ENCODE data around the gene SYNDIG1.

DNA sequence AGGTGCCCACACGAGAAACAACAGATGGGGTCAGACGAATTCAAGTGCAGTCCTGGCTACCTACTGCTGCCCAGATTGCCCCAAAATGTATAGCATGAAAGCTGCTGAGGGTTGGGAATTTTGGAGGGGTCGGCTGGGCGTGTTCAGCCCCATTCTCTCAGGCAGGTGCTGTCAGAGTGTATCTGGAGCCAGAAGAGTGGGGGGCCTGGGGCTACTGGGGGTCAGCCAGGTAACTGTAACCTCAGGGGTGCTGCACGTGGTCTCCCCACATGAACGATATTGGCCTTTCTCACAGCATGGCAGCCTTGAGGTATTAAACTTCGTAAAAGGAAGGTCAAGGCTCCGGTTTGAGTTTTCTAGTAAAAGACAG lies 14.6 kb downstream of the SYNDIG1 start:
- TF ChIP-seq EP300 (IDR thresholded peaks at IDR 0.05) (no peak), NPAS2 (CRISPR knock-in tag; IDR thresholded peaks at IDR 0.05; ENCODE audit: borderline replicate concordance) (no peak), FOSL2 (IDR thresholded peaks at IDR 0.05) (no peak), FOSL2 (CRISPR knock-in tag; IDR thresholded peaks at IDR 0.05) (no peak), POLR2A (IDR thresholded peaks at IDR 0.05; ENCODE audit: low read length) (no peak), CEBPB (IDR thresholded peaks at IDR 0.05) (no peak), RFX5 (IDR thresholded peaks at IDR 0.05) (no peak), POLR2AphosphoS2 (conservative IDR thresholded peaks at IDR 0.05; ENCODE audit: low read length) (no peak)
- TF ChIP-seq, protein P1, sequence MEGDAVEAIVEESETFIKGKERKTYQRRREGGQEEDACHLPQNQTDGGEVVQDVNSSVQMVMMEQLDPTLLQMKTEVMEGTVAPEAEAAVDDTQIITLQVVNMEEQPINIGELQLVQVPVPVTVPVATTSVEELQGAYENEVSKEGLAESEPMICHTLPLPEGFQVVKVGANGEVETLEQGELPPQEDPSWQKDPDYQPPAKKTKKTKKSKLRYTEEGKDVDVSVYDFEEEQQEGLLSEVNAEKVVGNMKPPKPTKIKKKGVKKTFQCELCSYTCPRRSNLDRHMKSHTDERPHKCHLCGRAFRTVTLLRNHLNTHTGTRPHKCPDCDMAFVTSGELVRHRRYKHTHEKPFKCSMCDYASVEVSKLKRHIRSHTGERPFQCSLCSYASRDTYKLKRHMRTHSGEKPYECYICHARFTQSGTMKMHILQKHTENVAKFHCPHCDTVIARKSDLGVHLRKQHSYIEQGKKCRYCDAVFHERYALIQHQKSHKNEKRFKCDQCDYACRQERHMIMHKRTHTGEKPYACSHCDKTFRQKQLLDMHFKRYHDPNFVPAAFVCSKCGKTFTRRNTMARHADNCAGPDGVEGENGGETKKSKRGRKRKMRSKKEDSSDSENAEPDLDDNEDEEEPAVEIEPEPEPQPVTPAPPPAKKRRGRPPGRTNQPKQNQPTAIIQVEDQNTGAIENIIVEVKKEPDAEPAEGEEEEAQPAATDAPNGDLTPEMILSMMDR (IDR thresholded peaks at IDR 0.05), result no peak
- TF ChIP-seq, protein P2, sequence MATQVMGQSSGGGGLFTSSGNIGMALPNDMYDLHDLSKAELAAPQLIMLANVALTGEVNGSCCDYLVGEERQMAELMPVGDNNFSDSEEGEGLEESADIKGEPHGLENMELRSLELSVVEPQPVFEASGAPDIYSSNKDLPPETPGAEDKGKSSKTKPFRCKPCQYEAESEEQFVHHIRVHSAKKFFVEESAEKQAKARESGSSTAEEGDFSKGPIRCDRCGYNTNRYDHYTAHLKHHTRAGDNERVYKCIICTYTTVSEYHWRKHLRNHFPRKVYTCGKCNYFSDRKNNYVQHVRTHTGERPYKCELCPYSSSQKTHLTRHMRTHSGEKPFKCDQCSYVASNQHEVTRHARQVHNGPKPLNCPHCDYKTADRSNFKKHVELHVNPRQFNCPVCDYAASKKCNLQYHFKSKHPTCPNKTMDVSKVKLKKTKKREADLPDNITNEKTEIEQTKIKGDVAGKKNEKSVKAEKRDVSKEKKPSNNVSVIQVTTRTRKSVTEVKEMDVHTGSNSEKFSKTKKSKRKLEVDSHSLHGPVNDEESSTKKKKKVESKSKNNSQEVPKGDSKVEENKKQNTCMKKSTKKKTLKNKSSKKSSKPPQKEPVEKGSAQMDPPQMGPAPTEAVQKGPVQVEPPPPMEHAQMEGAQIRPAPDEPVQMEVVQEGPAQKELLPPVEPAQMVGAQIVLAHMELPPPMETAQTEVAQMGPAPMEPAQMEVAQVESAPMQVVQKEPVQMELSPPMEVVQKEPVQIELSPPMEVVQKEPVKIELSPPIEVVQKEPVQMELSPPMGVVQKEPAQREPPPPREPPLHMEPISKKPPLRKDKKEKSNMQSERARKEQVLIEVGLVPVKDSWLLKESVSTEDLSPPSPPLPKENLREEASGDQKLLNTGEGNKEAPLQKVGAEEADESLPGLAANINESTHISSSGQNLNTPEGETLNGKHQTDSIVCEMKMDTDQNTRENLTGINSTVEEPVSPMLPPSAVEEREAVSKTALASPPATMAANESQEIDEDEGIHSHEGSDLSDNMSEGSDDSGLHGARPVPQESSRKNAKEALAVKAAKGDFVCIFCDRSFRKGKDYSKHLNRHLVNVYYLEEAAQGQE (IDR thresholded peaks at IDR 0.05), result no peak
- TF ChIP-seq, protein P3, sequence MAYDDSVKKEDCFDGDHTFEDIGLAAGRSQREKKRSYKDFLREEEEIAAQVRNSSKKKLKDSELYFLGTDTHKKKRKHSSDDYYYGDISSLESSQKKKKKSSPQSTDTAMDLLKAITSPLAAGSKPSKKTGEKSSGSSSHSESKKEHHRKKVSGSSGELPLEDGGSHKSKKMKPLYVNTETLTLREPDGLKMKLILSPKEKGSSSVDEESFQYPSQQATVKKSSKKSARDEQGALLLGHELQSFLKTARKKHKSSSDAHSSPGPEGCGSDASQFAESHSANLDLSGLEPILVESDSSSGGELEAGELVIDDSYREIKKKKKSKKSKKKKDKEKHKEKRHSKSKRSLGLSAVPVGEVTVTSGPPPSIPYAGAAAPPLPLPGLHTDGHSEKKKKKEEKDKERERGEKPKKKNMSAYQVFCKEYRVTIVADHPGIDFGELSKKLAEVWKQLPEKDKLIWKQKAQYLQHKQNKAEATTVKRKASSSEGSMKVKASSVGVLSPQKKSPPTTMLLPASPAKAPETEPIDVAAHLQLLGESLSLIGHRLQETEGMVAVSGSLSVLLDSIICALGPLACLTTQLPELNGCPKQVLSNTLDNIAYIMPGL (CRISPR knock-in tag; IDR thresholded peaks at IDR 0.05; ENCODE audit: borderline replicate concordance), result no peak
- TF ChIP-seq, protein P4, sequence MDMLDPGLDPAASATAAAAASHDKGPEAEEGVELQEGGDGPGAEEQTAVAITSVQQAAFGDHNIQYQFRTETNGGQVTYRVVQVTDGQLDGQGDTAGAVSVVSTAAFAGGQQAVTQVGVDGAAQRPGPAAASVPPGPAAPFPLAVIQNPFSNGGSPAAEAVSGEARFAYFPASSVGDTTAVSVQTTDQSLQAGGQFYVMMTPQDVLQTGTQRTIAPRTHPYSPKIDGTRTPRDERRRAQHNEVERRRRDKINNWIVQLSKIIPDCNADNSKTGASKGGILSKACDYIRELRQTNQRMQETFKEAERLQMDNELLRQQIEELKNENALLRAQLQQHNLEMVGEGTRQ (IDR thresholded peaks at IDR 0.05), result no peak
